ENCODE measurements around the gene SRGAP3.
A peak's percentile ranks its signal among the peaks of the same experiment; 100 is the strongest.

The SRGAP3 gene

GRCh38 chr3:8964436-8965370, 284.7 kb downstream of the SRGAP3 start:
- peak; percentile 67 for DNase-seq (ENCODE audit: low read depth)

- DNase-seq (ENCODE audit: low read depth): peak; percentile 69
These were observed 286.2 kb downstream of the SRGAP3 start, which contains the start of gene RAD18 for GRCh38 chr3:8963137-8963853. TSS of gene RAD18 (minus strand) at chr3:8963472. CDS start at chr3:8963385, 87 bp downstream.

DNA sequence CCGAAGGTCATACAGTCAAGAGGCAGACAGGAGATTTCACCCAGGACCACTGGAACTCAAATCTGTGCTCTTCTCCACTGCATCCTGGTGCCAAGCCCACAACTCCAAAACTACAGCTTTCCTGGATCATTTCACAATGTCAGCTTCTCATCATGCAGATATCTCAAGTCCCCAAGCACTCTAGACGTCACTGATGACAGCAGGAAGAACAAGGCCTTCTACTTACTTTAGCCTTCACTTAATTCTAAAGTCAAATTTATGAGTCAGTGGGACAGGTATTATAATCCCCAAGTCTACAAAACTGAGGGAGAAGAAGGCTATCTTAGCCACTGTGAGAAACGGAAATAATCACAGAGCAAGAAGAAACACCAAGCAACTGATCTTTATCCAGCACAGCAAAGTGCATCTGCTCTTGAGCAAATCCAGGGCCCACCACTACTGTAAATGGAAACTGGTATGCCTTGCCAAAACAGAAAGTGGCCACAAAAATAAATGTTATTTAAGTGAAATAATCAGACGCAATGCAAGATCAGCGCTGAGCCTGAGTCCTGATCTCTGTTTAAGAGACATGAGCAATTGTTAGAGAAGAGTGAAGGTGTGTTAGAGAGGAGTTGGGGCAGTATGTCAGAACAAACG, 287.1 kb downstream of the SRGAP3 start:
- no peak for DNase-seq (ENCODE audit: low read depth)

DNA sequence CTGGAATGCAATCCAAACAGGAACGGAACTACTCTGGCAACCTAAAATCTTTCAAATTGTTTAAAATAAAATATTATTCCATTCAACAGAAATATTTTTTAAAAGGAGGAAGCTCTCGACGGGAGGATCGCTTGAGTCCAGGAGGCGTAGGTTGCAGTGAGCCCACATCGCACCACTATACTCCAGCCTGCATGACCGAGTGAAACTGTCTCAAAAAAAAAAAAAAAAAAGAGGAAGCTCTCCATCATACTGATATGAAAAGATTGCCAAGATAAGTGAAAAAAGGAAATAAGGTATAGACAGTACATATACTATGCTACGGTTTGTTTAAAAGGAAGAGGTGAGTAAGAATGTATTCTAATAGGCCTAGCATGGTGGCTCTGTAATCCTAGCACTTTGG, 289.8 kb downstream of the SRGAP3 start:
- DNase-seq (ENCODE audit: low read depth): no peak

GRCh38 chr3:8954938-8955763, 294.3 kb downstream of the SRGAP3 start:
- no peak for DNase-seq (ENCODE audit: low read depth)

- DNase-seq (ENCODE audit: low read depth): no peak
These were observed 296.1 kb downstream of the SRGAP3 start for GRCh38 chr3:8953313-8953712.

DNA sequence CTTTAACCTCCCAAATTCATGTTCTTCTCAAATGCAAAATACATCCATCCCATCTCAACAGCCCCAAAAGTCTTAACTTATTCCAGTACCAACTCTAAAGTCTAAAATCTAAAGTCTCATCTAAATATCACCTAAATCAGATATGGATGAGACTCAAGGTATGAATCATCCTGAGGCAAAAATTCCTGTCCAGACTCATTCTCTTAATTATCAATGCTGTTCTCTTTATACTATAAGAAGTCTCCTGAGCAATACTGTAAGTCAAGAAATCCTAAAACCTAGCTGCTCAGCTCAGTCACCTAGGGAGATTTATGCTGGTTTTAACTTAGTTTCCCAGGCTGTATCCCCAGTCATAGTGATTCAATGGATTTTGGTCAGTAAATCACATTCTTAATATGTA, 297.3 kb downstream of the SRGAP3 start:
- DNase-seq (ENCODE audit: low read depth): no peak

DNA sequence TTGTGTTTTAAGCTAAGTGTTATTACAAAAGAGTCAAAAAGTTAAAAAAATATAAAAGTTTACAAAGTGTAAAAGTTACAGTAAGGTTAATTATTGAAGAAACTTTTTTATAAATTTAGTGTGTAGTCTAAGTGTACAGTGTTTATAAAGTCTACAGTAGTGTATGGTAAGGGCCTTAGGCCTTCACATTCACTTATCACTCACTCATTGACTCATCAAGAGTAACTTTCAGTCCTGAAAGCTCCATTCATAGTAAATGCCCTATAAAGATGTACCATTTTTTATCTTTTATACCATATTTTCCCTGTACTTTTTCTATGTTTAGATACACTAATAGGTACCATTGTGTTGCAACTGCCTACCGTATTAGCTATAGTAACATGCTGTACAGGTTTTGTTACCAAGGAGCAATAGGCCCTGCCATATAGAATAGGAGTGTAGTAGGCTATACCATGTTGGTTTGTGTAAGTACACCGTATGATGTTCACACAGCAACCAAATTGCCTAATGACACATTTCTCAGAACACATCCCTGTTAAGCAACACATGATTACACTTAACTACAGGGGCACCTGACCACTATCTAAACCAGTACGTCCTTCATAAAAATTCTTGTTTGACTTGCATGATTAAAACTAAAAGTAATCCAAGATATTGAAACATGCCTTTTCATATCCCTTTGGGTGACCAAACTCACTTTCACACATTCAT, 303.4 kb downstream of the SRGAP3 start:
- DNase-seq (ENCODE audit: low read depth): no peak

- DNase-seq (ENCODE audit: low read depth): no peak
These were observed 306.5 kb downstream of the SRGAP3 start for GRCh38 chr3:8942746-8943488.

- DNase-seq (ENCODE audit: low read depth): no peak
These were observed 307.3 kb downstream of the SRGAP3 start for GRCh38 chr3:8942115-8942514.

GRCh38 chr3:8938021-8938420, 311.4 kb downstream of the SRGAP3 start:
- no peak for DNase-seq (ENCODE audit: low read depth)

DNA sequence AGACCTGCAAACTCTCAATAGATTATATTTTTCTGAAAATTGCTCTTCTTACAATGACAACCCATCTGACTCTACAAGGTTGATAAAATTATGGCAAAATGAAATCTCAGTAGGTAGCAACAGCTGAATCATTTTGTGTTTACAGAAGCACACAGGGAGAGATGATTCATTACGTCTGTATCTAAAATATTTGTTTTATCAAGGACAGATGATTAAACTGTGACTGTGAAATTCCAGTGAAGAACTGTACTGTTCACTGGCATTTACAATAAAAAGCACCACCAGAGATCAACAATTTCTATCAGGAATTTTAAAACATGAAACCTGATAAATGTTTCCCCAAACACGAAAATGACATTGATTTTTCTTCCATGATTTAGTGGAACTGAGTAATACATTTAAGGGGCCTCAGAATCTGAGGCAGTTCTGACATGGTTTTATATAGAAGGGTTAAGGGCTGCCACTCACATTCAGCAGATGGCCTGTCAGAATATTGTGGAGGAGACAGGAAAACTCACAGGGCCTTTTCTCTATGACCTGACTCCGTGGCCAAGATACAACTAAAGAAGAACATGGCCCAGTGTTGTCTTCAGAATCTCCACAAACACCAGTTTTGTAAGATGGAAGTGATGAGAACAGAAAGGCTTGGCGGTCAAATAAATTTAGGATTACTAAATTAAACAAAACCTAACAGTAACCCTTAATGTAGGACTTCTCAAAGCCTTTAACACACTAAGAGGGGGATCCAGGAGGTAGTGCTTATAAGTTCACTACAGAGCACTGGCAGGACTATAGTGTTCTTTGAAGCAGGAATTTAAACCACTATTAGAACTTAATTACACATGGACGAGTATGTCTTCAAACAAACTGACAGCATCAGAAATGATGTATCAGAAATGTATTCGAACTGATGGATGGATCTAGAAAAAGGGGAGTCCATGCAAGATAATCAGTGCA, 312.1 kb downstream of the SRGAP3 start:
- peak; percentile 15 for DNase-seq (ENCODE audit: low read depth)

DNA sequence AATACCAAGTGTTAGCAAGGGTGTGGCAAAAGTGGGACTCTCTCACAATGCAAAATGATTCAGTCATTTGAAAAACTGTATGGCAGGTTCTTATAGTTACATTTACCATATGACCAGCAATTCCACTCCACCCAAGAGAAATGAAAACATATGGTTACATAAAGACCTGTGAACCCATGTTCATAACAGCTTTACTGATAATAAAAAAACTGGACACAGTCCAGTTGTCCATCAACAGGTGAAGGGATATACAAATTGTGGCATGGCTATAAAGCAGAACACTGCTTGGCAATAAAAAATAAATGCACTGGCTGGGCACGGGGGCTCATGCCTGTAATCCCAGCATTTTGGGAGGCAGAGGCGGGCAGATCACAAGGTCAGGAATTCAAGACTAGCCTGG, 316.9 kb downstream of the SRGAP3 start:
- no peak for DNase-seq (ENCODE audit: low read depth)

DNA sequence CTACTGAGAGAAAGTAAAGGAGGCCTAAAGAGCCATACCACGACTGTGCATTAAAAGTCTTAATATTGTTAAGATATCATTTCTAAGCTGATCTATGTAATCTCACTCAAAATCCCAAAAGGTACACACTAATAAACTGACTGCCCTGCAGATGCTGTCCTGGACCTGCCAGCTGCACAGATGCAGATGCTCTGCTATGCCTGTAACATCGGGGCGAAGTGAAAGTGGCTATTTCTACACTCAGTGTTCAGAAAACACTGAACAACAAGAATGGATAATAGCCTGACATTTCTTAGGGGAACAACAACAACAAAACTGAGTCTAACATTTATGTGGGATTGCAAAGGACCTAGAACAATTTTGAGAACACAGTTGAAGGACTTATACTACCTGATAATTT, 318.1 kb downstream of the SRGAP3 start:
- no peak for DNase-seq (ENCODE audit: low read depth)

Measured in stromal cell of bone marrow (primary cell).